HT-29 (cell line): ENCODE data around the gene USF1. TPM values are rescaled to one million over a fixed set of nuclear protein-coding genes. Genes with fewer than 3 reads are reported as not detected.
"Not testable (repeated sequence)": the region's sequence is repeated elsewhere in the genome, so short reads cannot be mapped to it uniquely, and the experiment has no call there.

Experiments
- DNase-seq: peaks from one replicate; pipeline ENCODE4 v3.0.0-alpha.2; 2015; ENCODE audit warnings: low spot score
- total RNA-seq: library from RNA; depleted of rRNA; stranded (reverse); fragments of >200 nt; shearing (Covaris generic); gene quantifications from 2 replicates; pipeline ENCODE4 v1.2.3, GENCODE V29; 2014

USF1 gene
- total RNA-seq, 1 experiment from 2014 or later: 79.3 TPM

DNA sequence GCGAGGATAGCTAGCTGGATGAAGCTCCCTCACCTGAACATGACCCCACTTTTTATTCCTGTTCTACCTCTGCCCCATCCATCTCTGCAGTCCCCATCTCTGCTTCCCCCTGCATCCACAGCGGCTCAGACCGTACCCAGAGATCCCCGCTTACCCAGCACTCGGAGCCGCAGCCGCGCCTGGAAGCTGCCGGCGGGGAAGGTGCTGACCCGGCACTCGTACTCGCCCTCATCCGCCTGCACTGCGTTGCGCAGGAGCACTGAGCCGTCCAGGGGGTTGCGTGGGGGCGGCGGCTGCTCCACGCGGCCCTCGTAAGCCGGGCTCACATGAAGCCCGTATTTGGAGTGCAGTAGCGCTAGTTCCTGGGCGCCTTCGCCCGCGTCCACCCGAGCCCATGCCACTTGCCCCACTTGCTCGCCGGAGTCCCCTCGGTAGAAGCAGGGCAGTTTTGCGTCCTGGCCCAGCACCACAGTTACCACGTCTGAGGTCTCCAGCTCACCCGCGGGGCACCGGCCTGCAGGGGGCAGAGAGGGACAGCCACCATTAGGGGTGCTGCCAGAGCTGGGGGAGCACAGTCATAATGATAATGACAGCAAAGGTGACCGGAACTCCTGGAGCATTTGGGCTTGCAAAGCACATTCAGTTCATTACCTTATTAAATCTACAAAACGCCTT, 33.8 kb upstream of the USF1 start:
- DNase-seq: no peak

DNA sequence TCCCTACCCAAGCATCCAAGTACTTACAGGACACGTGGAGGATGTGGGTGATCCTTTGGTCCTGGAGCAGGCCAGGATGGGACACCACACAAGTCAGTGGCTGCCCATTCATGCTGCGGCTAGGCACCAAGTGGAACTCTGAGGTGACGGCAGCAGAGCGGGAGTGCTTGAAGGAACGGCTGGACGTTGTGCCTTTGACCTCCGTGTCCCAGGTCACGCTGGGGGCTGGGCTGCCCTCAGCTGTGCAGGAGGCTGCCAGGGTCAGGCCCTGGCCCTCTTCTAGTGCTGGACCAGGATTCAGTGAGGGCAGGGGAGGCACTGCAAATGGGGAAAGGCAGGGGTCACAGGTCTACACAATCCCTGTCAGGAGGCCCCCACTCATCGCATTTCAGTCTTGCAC, 31.6 kb upstream of the USF1 start:
- no peak for DNase-seq

DNA sequence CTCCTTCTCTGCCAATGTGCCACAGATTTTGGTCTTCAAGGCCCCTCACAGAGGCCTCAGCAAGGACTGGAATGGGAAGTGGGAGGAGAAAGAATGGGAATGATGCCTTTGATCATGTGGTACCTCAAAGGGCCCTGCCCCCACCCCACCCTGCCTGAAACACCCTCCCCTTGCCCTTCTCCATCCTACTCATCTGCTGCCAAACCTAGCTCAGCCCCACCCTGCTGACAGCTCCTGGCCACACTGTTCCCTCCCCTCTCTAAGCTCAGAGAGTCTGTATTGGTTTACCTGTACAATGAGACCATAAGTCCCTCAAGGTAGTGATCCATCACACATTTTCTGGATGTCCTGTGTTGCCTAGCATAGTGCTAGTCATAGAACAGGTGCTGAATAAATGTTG, 30.6 kb upstream of the USF1 start:
- no peak for DNase-seq

DNA sequence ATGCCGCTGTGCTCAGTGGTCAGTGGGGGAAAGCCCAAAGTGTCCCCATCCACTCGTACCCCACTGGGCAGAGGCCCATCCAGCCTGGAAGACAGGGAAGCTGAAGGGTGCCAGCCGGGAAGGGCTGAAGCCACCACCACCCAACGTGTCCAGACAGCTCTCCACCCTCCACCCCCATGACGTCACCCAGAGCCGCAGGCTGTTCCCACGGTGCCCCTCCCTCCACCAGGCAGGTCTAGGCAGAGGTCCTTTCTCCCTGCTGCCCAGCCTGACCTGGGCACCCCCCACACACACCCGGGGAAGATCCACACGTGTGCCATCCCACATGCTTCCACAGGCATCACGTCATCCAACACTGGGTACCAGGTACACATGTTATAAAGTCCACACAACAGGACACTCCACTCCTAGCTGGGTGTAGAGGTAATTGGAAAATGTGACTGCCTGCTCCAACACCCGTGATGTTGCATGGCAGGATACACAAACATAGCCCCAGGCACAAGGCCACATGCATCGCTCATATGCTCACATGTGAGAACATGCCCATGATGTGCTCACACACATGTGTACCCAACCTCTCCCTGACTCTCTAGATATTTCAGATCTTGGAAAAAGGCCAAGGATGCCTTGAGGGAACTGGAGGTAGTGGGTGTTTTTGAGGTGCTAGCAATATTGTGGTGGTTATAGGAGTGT, 29.0 kb upstream of the USF1 start:
- no peak for DNase-seq

DNA sequence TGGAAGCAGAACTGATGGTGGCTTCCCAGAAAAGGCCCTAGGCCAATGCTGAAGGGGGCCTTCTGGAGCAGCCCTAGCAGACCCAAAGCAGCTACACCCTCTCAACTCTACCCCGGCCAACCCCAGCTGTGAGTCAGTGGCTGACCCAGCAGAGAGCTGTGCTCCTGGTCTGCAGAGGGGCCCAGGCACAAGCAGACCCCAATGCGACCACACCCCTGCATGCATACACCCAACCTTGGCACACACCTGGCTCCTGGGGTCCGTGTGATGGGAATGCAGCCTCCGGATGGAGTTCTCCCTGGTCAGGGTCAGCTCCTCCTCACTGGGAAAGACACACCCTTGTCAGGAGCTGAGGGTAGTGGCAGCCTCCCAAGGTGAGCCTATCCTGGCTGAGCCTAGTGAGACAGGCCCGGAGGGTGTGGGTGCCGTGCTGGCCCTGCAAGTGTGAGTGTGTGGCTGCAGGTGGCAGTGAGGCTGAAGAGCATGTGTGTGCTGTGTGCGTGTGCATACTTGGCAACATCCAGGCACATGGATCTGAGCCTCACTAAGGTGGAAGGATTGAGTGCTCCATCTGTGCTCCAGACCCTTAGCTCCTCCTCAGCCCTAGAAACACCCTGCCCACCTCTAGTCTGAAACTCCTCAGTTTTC, 27.8 kb upstream of the USF1 start:
- no peak for DNase-seq

DNA sequence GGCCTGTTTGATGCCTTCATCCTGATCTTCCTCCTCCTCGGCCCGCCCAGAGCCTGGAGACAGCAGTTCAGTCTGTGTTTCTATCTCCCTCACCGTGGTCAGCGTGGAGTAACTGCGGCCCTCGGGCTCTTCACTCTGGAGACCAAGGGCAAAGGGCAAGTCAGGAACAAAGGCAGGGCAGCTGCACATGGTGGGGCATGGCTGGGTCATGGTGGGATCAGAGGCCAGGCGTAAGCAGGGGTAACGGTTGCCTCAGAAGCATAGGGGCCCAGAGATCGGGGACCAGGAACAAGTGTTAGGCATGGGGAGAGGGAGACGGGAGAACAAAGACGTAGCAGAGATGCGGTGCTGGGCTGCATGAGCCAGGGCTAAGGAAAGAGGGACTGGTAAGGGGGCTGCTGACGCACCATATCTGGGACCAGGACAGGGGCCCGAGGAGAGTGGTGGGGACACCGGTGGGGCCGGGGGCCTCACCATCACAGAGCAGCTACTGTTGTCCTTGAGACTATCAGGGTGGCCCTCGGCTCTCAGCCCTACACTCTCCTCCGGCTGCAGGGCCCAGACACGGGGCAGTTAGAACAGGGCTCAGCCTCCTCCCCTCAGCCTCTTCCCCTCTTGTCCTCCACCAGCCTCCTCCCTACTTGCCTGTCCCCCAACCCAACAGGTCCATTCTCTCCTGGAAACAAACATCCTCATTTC, 27.1 kb upstream of the USF1 start:
- DNase-seq: no peak

DNA sequence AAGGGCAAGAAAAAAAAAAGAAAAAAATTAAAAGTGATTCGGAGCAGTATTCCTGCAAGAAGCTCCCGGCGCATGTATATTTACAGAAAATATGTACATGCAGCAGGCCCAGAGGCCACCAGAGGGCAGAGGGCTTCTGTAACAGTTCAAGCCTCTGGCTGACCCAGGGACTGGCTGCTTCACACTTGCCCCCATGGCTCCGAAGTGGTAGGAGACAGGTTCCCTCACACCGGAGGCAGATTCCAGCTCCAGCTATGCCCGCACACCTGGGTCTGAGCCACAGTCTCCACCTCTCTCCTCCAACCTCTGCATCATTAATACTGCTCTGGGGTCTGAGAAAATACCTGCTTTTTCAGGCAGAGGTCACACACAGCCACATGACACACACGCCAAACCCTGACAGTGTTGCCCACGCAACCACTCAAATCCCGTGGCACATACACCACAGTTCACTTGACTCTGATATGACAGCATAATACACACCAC, 26.2 kb upstream of the USF1 start:
- peak; percentile 79 for DNase-seq

DNA sequence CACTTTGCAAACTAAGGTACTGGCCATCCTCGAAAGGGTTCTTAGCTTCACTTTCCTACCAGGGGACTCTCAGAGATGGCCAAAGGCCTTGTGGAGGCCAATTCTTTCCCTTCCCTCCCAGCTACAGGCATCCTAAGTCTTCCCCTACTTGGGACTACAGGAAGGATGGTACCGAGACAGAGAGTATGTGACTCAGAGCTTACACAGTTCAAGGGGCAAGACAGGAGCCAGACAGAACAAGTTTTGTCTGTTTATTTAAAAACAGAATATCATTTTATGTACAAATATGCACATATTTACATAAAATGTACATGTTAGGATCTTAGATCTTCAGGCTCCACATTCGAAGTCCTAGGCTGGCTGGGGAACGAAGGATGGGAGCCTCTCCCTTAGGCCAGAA, 25.0 kb upstream of the USF1 start:
- DNase-seq: no peak

DNA sequence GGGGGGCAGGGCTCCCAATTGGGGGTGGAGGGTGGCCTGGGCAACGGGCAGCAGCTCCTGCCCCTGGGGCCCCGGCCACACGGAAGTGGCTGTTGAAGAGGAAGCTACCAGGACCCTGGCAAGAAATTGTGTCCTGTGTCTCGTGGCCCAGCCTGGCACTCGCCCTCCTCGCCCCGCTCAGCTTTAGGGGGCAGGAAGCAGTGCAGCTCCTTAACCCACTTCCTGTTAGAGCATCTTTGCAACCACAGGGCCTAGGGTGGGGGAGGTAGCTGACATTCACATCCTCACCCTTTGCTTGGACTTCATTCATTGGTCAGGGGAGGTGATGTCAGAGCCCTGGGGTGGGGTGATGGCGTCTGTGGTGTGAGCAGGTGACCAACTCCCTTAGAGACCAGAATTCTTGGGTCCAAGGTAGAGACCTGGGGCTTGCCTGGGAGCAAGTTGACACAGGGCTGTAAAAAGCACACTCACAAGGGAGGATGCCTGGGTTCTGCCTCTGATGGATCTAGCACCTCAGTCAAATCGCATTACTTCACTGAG, 24.0 kb upstream of the USF1 start, which contains the start of gene ARHGAP30:
Gene ARHGAP30, minus strand, starts transcription at position 161 of the 540 bp plus-strand sequence. CDS start 267 bp downstream, outside the sequence.
- DNase-seq: no peak

DNA sequence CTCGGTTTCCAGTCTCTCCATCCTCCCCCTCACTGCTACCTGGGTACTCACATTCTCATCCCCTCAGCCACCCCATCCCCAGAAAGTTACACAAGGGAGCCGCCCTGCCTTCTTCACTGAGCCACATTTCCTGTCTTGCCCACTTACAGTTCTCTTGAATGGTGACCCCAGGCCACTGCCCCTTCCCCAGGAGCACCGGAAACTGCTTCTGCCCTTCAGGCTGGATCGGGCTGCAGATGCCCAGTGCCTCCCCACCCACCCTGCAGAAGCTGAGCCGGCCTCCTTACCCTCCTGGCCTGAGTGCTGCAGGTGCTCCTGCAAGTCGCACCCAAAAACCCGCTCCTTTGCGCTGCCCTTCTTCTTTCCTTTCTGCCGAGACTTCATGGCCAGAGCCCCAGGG, 23.5 kb upstream of the USF1 start:
- DNase-seq: no peak

DNA sequence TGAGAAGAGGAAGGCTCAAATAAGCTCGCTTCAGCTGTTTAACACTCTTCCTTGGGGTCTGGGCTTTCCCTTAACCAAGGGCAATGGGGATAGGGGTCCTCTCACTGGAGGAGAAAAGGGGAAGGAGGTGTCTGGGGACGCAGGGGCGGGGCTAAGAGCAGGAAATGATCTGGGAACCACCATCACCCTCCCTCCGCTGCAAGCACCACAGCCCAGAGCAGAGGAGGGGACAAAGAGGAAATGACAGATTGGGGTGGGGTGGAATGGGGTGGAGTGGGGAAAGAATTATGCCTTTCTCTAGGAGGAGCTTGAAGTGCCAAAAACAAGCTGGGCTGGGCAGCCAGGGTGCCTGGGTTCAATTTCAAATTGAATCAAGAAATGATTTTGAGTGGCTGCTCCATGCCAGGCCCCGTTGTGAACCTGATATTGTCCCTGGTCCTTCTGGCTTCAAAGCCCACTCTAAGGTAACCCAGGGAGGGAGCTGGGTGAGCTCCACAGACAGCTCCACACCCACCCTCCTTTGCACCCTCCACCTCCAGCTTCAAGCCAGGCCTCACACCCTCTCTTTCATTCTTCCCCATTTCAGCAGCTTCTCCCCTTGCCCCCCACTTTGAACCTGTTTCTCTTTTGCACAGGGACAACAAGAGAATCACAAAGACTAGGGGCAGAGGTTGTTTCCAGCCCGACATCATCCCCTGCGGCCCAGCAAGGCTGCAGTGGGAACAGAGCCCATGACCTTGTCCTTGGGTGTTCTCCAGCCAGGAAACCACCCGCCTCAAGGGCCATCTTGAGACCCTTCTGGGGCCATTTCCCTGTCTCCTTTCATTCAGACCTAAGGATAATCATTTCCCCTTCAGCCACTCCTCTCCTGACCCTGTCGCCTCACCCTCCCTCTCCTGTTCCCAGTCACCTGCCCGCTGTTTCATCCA, 22.8 kb upstream of the USF1 start:
- peak; percentile 73 for DNase-seq

DNA sequence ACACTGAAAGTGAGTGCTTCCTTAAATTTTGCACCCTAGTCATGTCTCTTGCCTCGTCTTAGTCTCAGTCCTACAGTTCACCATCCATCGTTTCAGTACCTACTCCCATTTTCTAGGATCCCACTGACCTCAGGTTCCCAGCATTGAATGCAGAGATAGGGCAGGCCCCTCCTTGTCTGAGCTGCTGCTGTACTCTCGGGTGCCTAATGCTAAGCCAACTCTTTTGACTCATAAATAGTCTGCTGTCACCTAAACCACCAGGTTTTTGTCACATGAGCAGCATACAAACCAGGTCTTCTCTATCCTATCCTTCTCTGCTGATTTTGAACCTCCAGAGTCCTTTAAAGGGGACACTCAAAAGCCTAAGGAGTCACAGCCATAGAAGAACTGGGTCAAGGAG, 20.9 kb upstream of the USF1 start:
- DNase-seq: no peak

DNA sequence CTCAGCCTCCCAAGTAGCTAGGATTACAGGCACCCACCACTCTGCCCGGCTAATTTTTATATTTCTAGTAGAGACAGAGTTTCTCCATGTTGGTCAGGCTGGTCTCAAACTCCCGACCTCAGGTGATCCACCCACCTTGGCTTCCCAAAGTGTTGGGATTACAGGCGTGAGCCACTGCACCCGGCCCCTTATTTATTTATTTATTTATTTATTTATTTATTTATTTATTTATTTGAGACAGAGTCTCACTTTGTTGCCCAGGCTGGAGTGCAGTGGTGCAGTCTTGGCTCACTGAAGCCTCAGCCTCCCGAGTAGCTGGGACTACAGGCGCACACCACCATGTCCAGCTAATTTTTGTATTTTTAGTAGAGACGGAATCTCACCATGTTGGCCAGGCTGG, 19.9 kb upstream of the USF1 start:
- not testable (repeated sequence) for DNase-seq

DNA sequence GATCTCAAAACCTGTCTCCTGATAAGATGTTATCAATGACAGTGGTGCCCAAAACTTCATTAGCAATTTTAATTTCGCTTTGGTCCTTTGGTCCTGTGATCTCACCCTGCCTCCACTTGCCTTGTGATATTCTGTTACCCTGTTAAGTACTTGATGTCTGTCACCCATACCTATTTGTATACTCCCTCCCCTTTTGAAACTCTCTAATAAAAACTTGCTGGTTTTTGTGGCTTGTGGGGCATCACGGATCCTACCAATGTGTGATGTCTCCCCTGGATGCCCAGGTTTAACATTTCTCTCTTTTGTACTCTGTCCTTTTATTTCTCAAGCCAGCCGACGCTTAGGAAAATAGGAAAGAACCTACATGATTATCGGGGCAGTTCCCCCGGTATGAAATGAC, 18.2 kb upstream of the USF1 start:
- DNase-seq: not testable (repeated sequence)

DNA sequence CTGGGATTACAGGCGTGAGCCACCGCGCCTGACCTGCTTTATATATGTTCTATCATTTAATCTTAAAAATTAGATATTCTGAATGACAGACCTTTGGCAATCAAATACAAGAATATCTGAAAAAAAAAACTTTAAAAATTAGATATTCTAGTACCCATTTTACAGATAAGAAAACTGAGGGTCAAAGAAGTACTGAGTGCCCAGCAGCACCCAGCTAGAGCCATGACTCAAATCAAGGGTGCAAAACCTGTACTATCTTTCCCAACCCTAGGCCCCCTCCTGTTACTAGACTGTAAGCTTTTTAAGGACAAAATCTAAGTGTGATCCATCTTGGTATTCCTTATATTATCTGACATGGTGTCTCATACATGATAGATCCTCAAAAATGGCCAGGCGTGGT, 15.6 kb upstream of the USF1 start:
- DNase-seq: no peak

DNA sequence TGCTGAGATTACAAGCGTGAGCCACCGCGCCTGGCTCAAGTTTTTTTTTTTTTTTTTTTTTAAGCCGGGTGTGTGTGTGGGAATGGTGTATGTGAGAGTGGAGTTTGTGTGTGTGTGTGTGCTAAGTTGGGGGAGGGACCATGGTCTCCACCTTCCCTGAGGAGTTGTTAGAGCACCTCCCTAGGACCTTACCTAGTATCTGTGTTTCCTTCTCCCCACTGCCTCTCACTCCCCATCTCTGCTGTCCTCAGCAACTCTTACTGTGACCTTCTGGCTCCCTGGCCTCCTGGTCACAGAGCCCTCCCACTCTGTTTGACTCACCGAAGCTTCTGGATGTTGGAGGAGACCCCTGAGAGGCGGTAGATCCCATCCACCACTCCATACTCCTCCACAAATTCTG, 13.5 kb upstream of the USF1 start:
- no peak for DNase-seq

DNA sequence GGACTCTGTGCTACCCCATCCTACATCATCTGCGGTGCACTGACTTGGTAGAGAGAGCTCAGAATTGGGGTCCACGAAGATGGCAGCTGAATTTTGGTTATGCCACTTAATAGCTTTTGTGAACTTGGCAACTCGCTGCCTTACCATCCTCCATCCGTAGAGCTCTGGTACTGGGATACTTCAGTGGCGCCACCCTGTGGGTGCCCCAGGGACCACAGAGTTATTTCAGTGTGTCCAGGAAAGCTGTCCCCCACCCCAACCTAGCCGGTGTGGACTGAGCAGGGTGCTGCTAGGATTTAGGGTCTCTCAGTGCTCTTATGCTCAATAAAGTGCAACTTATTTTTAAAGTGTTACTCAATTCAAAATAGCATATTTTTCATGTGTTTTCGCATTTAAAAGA, 9.0 kb upstream of the USF1 start:
- DNase-seq: no peak

DNA sequence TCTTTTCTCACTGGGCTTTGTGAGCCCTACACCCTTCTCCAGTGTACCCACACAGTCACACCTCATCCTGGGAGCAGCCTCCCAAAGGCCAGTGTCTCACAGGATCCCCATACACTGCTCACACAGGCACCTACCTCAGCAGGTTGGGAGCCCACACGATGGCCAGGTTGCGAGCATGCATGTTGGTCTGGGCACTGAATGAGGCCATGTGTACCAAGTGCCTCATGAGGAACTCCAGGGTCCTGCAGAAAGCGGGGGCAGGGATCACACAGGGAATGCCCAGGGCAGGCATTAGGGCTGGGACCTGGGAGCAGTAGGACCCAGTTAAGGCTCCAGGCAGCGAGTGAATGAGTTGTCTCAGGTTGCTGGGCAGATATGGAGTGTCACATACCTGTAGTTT, 8.5 kb upstream of the USF1 start:
- DNase-seq: no peak

DNA sequence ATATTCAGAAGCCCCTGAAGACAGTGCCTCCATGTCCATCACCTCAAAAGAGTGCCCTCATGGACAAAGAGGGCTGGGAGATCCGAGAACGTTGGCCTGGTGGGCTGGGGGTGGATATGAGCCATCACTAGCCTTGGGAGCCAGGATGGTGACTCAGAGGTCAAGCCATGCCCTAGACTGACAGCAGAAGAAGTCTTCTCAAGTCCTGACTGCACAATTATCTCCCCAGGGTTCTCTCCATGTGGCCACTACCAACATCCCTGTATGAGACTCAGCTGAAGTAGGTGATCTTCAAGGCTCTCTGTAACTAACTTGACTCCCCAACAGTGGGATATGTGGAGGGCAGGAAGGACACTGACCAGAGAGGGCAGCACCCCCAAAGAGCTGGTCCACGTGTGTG, 7.1 kb upstream of the USF1 start:
- DNase-seq: no peak

DNA sequence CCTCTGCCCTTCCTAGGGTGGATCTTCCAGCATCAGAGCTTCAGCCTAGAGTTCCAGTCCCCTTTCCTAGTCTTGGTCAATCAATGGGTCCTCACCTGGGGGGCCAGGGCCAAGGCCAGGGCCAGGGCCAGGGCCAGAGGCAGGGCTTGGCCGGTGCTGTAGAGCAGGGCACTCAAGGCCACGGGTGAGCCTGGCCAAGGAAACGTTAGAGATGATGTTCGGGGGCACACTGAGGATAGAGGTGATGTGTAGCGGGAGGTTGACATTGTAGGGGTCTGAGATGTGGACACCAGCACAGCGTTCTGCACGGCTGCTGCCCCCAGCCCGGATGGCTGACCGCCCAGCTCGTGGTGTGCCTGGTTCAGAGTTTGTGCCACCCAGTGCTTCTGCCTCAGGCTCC, 5.4 kb upstream of the USF1 start:
- no peak for DNase-seq
